GM18951 (cell line): Measurements from ENCODE around the gene DUSP22.

Experiments
- POLR2A ChIP-seq: IDR thresholded peaks from 4 replicates; pipeline ENCODE4 v1.6.1; 2011; ENCODE audit warnings: mild to moderate bottlenecking; ENCODE audit not compliant: insufficient read length, insufficient read depth; ENCODE audit errors: extremely low read depth
- in situ Hi-C: fragments of 300-500 bp; cut with MboI; formaldehyde crosslinking; loops from one replicate; pipeline ENCODE4 v1.12.0; 2022; ENCODE audit warnings: low sequenced_read_pairs, mixed read lengths, inconsistent platforms; ENCODE audit not compliant: unreplicated experiment

Gene DUSP22

DNA sequence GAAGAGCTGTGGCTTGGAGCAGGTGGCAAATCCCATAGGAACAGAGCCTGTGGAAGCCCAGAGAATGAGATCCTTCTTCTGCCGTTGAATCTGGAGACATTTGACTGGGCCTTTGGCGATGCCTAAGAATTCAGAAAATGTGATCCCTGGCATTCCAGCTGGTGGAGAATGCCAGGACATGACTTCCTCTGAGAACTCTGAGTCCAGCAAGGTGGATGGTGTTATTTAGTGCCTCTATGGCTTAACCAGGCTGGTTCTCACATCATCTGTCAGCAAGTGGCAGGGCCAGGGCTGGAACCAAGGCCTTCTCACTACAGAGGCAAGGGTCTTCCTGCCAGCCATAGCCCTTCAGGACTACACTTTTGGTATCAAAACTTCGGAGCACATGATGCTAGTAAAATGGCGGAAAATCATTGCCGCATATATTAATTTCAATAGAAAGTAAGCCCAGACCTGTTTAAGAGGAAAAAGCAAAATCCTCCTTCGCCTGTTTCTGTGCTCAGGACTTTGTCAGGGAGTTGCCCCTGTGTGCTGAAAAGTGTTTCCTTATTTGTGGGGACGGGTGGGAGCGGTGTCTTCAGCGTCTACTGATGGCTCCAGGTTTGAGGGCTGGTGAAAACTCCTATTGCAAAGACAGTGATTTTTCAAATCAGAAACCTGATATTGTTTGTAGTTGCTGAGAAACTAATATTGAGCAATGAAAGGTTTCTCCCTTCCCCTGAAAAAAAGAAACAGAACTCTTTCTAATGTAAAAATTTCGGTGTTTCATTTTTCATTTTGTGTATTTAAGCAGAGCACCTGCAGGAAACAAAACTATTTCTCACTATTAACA, 23.9 kb downstream of the DUSP22 start:
- TF ChIP-seq POLR2A, result no peak
- in situ Hi-C loops, result no loop called here

DNA sequence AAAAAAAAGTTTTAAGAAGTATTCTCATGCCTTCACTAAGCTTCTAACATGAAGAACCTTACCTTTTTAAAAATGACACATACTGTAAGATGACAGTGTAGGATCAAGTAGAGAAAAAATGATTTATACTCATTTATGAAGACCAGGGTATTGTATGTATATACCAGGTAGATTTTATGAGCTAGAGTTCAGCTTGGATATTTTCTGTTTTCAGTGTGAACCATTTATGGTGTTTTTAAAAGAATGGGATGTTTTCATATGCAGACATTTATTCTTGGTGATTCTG, 24.4 kb downstream of the DUSP22 start:
- no peak for TF ChIP-seq POLR2A
- in situ Hi-C loops, result no loop called here

DNA sequence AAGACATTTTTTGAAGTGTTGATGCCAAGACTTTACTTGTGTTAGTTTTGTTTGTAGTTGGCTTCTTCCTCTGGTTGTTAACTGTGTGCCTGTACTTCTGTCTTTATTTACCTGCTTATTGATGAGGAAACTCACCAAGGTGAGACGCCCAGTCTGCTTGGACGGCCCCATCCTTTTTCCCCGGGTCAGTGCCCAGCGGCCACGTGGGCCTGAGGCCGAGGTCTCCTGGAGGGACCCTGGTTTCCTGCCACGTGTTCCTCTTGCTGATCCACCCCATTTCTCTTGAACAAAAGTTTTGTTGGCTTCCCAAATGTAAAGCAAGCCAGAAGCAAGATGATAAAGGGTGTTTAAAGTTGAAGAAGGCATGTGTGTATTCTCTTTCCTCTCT, 24.8 kb downstream of the DUSP22 start:
- in situ Hi-C loops, result no loop called here
- TF ChIP-seq POLR2A, result no peak

DNA sequence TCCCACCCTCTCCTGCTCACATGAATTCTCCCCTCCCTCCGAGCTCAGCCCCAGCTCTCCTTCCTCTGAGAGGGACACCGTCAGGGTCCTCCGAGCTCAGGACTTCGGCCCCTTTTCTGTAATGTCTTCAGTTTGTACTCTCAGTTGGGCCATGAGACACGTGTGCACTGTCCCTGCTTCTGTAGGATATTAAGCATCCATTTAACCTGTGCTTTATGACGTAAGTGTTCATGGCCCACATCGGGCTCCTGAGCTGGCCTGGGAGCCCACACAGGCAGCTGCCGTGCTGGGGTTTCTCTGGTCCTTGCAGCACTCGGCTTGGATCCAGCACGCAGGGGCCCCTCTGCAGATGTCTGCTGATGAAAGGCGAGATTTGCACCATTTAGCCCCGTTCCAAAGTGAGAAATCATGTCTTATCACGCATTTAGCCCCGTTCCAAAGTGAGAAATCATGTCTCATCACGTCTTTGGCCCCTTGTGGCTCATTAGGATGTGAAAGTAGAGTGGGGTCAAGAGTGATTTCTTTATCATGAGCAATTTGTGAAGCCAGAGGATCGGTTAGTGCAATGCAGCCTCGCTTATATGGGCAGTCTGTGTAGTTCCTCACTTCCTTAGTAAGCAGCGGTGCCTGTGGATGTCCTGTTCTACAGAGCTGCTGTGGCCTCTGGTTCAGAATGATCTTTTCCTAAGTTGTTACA, 25.3 kb downstream of the DUSP22 start:
- in situ Hi-C loops, result no loop called here
- peak; percentile 37 for TF ChIP-seq POLR2A

DNA sequence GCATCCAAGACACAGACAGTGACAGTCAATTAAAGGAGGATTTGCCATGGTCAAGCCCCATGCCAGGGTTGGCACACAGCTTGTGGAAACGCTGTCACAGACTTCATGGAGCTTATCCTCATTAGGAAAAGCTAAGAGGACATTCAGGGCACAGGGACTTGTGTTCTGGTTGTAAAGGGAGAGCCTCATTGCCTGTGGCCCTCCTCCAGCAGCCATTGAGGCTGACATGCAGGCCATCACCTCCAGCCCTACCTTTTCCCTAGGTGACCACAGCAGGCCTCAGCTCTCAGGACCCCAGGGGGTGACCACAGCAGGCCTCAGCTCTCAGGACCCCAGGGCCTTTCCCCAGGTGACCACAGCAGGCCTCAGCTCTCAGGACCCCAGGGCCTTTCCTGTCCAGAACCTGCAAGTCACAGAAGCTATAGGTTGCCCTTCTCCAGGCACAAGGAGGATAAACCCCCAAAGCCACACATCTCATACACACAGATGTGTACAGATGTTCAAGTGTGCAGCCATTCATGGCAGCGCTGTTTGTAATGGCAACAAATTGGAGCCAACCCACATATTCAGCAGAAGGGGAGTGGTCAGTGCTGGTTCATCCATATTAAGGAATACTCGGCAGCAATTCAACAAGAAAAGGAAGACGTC, 26.1 kb downstream of the DUSP22 start:
- no peak for TF ChIP-seq POLR2A
- in situ Hi-C loops, result no loop called here

DNA sequence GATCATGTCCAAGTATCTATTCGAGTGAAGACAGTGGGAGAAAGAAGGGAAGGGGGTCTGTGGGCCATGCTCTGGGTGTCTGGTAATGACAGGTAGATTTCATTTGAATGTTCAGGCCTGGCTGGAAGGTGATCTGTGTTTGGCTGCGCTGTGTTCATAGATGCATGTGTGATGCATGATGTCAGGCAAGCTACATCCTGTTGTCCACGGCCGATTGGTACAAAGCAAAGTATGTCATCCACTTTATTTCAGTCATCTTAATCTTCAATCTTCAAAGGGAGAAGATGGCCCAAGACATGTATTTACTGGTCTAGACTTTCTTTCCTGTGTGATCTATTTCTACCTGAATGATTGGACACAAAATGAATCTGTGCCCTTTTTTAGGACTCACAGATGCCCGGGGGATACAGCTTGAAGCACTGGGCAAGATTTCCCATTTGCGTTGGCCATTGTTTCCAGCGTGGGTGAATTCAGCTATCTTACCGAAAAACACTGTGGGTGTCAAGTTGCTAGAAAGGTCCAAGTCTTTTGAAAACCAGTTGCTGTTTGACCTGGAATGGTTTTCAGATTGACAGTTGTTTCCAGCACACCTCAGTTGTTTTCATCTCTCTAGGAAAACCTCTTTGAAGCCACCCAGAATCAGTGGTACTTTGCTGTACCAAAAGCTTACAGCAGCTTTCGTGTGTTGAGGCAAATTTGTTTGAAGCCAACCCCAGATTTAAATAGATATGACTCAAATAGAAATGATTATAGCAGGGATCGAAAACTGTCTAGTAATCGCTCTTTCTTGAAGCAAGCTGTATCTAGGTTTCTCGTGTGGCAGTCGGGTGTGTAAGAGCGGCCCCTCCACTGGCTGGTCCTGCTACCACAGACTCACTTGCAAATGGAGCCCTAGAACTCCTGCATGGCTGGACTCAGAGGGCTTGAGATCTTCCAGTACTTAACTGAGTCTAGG, 27.2 kb downstream of the DUSP22 start:
- peak; percentile 43 for TF ChIP-seq POLR2A
- in situ Hi-C loops, result no loop called here

DNA sequence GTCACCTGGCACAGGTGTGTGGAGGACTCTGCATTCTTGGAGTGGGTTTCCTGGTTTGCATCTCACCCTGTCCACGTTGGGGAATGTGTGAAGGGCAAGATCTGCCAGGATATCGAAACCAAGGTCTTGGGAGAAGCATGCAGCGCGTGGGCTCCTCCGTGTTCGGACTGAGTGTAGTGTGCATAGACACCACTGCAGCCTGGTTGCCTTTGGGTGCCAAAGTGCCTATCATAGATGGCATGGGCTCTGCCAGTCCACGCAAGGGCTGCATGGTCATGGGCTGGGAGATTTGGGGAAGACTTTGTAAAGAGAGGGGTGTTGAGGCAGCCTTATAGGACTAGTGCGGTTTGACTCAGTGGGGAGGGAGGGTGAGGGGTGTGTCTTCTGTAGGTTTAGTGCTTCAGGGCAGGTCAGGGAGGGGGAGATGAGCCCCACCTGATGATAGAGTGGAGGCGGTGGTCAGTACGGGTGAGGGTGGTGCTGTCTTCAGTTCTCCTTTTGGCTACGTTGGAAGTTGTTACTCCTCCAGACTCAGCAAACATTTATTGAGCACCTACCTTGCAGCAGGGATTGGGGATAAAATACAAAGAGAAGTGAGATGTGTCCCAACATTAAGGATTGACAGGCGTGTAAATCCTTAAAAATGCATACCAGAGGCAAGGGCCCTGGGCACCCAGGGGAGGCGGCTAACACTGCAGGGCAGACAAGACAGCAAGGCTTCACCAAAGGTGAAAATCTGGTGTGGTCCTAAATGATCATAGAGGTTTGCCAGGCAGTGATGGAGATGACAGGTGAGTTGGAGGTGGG, 28.3 kb downstream of the DUSP22 start:
- in situ Hi-C loops, result no loop called here
- peak; percentile 11 for TF ChIP-seq POLR2A

DNA sequence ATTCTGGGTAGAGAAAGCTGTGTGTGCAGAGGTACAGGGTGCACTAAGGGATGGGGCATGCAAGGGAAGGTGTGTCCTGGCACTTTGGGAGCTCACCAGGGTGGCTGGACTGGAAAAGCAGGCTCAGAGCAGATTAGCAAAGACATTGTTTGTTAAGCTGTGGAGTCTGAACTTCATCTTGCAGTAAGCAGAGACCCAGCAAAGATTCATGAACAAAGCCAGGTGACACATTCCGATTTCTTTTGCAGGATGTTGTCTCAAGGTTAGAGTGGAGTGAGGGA, 28.8 kb downstream of the DUSP22 start:
- no peak for TF ChIP-seq POLR2A
- in situ Hi-C loops, result no loop called here

DNA sequence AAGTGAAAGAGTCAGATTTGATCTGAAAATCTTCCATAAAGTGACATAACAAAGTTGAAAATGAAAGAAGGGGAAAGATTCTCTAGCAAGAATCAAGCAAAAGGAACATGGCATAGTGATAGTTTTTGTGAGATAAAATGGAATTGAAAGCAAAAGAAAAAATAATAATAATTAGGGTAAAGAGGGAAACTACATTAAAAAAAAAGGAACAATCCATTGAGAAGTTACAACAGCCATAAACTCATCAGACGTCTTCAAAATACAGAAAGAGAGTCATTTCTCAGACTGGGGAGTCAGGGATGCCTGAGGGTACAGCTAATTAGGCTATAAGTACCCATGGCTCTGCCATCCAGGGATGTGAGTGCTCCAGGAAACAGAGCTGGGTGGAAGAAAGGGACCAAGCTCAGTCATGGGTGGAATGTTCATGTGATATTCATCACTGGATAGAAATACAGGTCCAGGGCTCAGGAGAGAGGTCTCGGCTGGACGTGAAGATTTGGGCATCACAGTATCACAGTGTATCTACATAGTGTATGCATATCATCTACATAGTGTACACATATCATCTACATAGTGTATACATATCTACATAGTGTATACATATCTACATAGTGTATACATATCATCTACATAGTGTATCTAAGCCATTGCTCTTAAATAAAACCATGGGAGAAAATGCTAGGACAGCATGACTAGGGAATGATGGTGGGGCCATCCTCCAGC, 29.4 kb downstream of the DUSP22 start:
- in situ Hi-C loops, result no loop called here

DNA sequence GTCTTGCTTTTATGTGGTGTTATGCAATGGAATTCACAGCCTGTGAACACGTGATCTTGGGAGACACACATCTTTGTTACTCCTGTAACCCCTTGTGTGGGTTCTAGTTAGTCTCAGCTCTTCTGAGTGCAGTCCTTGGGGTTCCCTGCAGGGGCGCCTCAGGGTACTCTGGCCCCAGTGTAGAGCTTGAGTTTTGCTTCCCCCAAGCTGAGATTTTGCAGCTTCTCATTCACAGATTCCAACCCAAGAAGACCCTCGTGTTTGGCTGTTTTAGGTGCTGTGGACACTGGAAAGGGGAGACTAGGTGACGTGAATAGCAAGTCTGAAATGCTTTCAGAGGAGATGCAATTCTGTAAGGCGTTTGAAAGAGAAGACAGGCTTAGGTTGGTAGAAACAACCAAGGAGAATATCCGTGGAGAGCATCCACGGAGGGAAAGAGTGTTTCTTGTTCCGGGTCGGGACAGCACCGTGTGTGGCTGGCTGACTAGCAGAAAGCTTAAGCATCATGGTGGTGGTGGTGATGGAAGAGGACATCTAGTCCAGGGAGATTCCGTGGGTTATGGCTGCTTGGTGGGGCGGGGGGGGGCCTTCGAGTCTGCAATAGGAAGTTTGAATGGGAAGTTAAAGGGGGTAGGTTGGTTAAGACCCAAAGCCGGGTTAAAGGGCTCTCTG, 30.1 kb downstream of the DUSP22 start:
- TF ChIP-seq POLR2A, result no peak
- in situ Hi-C loops, result no loop called here

More for the DNA sequence above, 29.4 kb downstream of the DUSP22 start:
- no peak for TF ChIP-seq POLR2A

DNA sequence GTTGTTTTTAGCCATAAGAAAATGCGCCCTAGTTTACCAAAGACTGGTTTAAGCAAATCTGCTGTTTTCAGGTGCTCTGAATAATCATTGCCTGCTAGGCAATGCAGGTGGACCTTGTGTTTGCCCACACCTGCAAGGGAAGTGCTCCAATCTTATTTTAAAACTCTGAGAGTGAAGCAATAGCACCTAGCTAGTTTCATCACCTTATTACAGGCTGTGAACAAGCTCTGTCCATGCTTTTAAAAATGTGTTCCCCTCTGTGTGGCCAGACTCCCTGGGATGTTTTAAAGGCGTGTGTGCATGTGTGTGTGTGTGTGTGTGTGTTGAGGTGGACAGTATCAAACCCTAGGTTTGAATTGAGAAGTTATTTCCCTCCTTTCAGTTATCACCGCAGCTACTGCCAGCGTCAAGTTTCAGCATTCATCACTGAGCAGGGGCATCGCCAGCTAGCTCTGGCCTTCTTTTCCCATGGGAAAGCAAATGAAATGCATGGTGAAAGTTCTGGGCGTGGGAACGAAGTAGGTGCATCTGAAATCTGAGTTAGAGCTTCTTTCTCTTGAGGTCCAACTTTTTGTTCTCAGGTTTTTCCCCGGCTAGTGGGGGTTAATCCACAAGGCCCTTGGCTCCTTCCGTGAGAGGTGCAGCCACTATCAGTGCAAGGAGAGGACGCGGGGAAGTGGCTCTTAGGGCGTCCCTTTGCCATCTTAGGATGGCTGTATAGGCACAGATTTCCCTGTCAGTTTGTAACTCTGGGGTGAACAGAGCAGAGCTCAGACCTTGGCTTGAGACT, 30.8 kb downstream of the DUSP22 start:
- in situ Hi-C loops, result no loop called here
- no peak for TF ChIP-seq POLR2A

DNA sequence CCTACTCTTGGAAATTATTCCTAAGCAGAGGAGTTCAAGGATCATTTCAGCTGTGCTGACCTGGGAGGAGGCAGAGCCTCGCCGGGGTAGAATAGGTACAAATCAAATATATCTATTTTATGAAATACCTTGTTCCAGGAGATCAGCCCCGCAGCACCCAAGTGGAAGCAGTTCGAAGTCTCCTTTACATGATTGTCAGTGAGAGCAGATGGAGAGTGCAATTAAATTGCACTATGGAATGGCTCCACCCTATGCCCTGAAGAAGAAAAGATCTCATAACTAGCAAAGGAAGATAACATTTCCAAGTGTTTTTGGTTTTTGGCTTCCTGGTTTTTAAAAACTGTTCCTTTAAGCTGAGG, 31.4 kb downstream of the DUSP22 start:
- TF ChIP-seq POLR2A, result no peak
- in situ Hi-C loops, result no loop called here
